GM19324 (cell line): ENCODE measurements around the gene SOSTDC1.
"Not testable (repeated sequence)": the region's sequence is repeated elsewhere in the genome, so short reads cannot be mapped to it uniquely, and the experiment has no call there.

ENCODE experiments used
- ATAC-seq: cut with Tn5 transposase; IDR thresholded peaks from one replicate; pipeline ENCODE4 v1.9.1; 2021; ENCODE audit warnings: mild to moderate bottlenecking, moderate library complexity; ENCODE audit not compliant: unreplicated experiment, low FRiP score

The SOSTDC1 gene

GRCh38 chr7:16465469-16466361 lies at the start of gene SOSTDC1:
TSS of gene SOSTDC1 (minus strand) at chr7:16465738. CDS start at chr7:16465668, 70 bp downstream.
- no peak for ATAC-seq

DNA sequence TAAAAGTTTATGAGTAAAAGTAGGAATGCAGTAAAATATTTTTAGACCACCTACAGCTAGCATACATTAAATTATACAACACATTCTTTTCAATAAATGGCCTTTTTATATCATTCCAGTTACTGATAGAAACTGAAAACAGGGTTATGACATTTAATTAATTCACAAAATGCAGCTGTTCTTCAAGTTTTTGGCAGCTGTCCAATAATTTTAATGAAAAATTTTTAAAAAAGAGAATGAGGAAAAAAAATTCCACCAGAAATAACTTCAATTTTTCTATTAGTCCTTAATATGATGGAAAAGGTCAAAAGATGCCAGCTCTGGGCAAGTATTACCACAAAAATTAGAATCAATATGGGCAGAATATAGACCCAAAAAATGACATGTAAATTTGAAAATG lies 49.2 kb upstream of the SOSTDC1 start:
- ATAC-seq: no peak

GRCh38 chr7:16514271-16514670 lies 48.7 kb upstream of the SOSTDC1 start:
- no peak for ATAC-seq

DNA sequence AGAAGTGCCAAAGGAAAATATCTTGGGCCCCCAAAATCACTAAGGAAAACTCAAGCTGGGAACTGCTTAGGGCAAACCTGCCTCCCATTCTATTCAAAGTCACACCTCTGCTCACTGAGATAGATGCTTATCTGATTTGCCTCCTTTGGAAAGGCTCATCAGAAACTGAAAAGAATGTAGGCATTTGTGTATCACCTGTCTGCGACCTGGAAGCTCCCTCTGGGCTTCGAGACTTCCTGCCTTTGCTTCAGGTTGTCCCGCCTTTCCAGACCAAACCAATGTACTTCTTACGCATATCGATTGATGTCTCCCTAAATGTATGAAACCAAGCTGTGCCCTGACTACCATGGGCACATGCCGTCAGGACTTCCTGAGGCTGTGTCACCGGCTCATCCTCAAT lies 46.6 kb upstream of the SOSTDC1 start:
- ATAC-seq: no peak

- no peak for ATAC-seq
These were observed 45.8 kb upstream of the SOSTDC1 start for GRCh38 chr7:16511314-16511713.

DNA sequence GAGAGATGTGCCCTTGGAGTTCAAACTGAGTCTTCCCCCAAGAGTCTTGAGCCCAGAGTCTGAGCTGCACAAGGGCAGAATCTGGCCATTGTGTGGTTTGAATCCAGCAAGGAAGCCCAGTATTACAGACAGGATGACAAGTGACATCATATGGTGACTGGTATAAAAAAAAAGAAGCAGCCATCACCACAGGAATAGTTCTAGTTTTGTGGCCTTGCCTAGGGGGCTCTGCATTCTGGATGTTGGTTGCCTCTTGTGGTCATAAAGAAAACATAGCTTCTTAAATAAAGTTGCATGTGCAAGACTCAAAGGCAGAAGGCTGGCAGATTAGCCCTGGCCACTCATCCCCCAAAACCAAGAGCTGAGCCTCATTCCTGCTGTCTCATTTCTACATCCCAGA lies 44.3 kb upstream of the SOSTDC1 start:
- ATAC-seq: no peak

DNA sequence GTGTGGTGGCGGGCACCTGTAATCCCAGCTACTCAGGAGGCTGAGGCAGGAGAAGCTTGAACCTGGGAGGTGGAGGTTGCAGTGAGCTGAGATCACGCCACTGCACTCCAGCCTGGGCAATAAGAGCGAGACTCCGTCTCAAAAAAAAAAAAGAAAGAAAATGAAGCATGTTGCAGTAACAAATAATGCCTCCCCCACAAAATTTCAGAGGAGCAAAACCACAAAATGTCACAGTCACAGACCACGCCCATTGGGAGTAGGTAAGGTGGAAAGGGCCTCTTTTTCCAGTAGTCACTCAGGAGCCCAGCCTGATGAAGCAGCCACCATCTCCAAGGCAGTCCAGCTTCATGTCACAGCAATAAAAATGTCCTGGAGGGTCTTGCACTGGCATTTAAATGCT lies 40.9 kb upstream of the SOSTDC1 start:
- not testable (repeated sequence) for ATAC-seq

GRCh38 chr7:16504019-16504418 lies 38.5 kb upstream of the SOSTDC1 start:
- no peak for ATAC-seq

GRCh38 chr7:16502303-16502702 lies 36.8 kb upstream of the SOSTDC1 start:
- no peak for ATAC-seq

GRCh38 chr7:16498122-16498521 lies 32.6 kb upstream of the SOSTDC1 start:
- no peak for ATAC-seq

- ATAC-seq: no peak
These were observed 29.6 kb upstream of the SOSTDC1 start for GRCh38 chr7:16494955-16495719.

- ATAC-seq: no peak
These were observed 29.0 kb upstream of the SOSTDC1 start for GRCh38 chr7:16494551-16494950.

DNA sequence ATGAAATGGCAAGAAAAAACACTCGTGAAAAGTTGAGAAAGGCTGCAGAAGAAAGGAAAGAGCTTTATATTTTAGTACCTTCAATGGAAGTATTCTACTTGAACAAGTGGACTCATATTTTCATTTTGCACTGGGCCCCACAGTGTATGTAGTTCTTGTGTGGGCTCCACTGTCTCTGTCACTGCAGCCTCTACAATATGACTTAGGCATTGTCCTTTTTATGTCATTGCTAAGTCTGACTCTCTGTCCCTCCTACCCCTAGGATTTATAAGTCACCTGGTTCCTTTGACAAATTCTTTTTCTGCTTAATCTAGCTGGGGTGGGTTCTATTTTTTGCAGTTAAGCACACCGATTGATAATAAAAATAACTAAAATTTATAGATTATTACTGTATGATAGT lies 27.7 kb upstream of the SOSTDC1 start:
- no peak for ATAC-seq

GRCh38 chr7:16492513-16493062 lies 27.1 kb upstream of the SOSTDC1 start:
- ATAC-seq: no peak

- no peak for ATAC-seq
These were observed 25.6 kb upstream of the SOSTDC1 start for GRCh38 chr7:16491148-16491547.

GRCh38 chr7:16484453-16485158 lies 19.1 kb upstream of the SOSTDC1 start:
- ATAC-seq: no peak

DNA sequence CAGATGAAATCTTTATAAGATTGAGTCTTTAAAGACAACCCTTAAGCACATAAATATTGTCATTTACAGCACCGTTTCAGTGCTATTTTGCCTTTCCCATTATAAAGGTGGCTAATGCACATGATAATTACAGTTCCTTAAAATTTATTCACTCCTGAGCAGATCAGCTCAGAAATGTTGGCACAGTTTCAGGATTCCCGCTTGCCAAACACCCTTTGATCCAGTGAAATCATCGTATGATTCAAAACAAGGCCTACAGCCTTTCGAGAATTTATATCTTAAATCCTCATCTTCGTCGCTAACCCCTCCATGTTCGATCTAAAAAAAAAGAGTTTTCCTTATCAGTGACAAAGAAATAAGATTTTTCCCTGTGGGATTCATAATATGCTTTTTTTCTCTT lies 14.1 kb upstream of the SOSTDC1 start:
- ATAC-seq: no peak

DNA sequence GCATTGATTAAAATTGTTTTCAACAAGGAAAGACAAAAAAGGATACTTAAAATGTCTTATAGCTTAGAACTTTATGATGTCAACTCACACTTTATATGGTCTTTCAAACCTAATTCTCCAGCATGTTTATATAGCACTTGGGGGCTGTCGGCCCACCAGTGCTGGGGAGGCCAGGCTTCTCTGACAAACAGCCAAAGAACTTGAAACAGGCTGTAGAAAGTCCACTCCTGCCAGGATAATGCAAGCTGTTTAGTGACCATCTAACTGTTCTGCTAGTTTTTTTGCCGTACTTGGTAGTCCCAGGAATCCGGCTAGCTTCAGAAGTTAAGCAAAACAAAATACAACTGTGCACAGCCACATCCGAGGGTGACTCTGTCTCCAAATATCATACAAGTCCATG lies 13.6 kb upstream of the SOSTDC1 start:
- no peak for ATAC-seq

DNA sequence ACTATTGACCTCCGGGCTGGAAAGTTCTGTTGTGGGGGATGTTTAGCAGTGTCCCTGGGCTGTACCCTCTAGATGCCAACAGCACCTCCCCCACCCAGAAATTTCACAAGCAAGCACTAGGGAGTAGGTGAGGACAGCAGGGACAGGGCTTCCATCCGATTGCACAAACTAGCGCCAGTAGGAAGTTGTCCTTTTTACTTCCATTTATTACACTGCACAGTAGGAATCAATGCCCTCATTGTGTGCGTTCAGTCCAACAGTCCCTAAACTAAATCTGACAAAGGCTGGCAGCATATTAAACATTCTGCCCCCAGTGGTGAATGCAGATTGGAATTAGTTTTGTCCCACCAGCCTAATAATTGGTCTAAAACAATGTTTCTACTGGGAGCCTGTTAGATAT lies 6.4 kb upstream of the SOSTDC1 start:
- no peak for ATAC-seq

- no peak for ATAC-seq
These were observed 1.4 kb downstream of the SOSTDC1 start for GRCh38 chr7:16463949-16464715.
